Upper lobe of right lung (tissue), 1 donor: ENCODE results near the gene CNBD2. TPM values are rescaled to one million over a fixed set of nuclear protein-coding genes. Genes with fewer than 3 reads are reported as not detected.
"Not testable (repeated sequence)": the region's sequence is repeated elsewhere in the genome, so short reads cannot be mapped to it uniquely, and the experiment has no call there.

Experiments used
- ATAC-seq: fragments of 200-7000 bp; cut with Tn5 transposase; one replicate; pipeline ENCODE4 v1.9.1; 2020; ENCODE audit warnings: mild to moderate bottlenecking, moderate library complexity
- DNase-seq: peaks from one replicate; pipeline ENCODE4 v3.0.0-alpha.2; 2020
- H3K27ac ChIP-seq: fragments of 200-600 bp; one replicate; pipeline ENCODE4 v1.8.0; 2022
- H3K27me3 ChIP-seq: fragments of 200-600 bp; one replicate; pipeline ENCODE4 v1.8.0; 2022; ENCODE audit warnings: mild to moderate bottlenecking
- H3K36me3 ChIP-seq: fragments of 200-600 bp; one replicate; pipeline ENCODE4 v1.8.0; 2022
- H3K4me1 ChIP-seq: fragments of 200-600 bp; one replicate; pipeline ENCODE4 v1.8.0; 2022
- H3K4me3 ChIP-seq: fragments of 200-600 bp; one replicate; pipeline ENCODE4 v1.8.0; 2022; ENCODE audit warnings: mild to moderate bottlenecking
- H3K9me3 ChIP-seq: fragments of 200-600 bp; one replicate; pipeline ENCODE4 v1.8.0; 2022
- CTCF ChIP-seq: fragments of 200-600 bp; IDR thresholded peaks from one replicate; pipeline ENCODE4 v1.8.0; 2022; ENCODE audit warnings: antibody characterized with exemption
- intact Hi-C: fragments of 100-400 bp; cut with DNase I; formaldehyde crosslinking; loops from one replicate; pipeline ENCODE4 v1.11.0; 2022
- total RNA-seq: library from RNA; stranded (reverse); fragmentation: NEBNext Ultra II Directional; extraction: Animal tissue kit (Norgen Biotek cat#: 25700); gene quantifications from one replicate; pipeline ENCODE4 v1.2.1, GENCODE V29; 2021
- donor health status: DM: no; HTN: yes; CAD: no; lungs with severe emphysema.

The CNBD2 gene
- total RNA-seq, 1 donor from 2014 or later, result 3.4 TPM

- peak; percentile 84 for DNase-seq
- ATAC-seq, result peak; percentile 96
- Histone ChIP-seq H3K27ac (peak overlapping the region; percentile 73), H3K4me3 (no peak overlapping the region), H3K36me3 (no peaks in the 10 kb centered on the region), H3K27me3 (no peaks in the 10 kb centered on the region), H3K9me3 (no peaks in the 10 kb centered on the region), H3K4me1 (peaks cover 19% of the 10 kb centered on the region)
- intact Hi-C loops, result no loop called here
- no peak for TF ChIP-seq CTCF
Observed at GRCh38 chr20:36017048-36017951, 48.9 kb downstream of the CNBD2 start.

GRCh38 chr20:36018208-36018988, 50.0 kb downstream of the CNBD2 start:
- no peaks in the 10 kb centered on the region for H3K9me3 ChIP-seq
- no peaks in the 10 kb centered on the region for H3K27me3 ChIP-seq
- DNase-seq (no peak), ATAC-seq (peak; percentile 29)
- no peaks in the 10 kb centered on the region for H3K36me3 ChIP-seq
- intact Hi-C loops, result no loop called here
- no peak overlapping the region for H3K4me3 ChIP-seq
- no peak for TF ChIP-seq CTCF
- H3K4me1 ChIP-seq, result peaks cover 19% of the 10 kb centered on the region
- peak overlapping the region; percentile 73 for H3K27ac ChIP-seq

DNA sequence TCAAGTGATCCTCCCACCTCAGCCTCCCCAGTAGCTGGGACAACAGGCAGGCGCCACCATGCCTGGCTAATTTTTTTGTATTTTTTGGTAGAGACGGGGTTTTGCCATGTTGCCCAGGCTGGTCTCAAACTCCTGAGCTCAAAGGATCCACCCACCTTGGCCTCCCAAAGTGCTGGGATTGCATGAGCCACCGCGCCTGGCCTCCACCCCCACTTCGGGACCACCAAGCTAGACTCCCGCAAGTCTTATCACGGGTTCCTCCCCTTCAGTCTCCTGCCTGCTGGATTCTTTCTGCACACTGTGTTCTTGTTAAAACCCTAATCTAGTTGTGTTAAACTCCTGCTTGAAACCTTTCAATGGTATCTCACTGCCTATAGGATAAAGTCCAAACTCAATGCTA, 57.7 kb downstream of the CNBD2 start:
- H3K9me3 ChIP-seq, intact Hi-C loops, H3K36me3 ChIP-seq, H3K27ac ChIP-seq, H3K4me3 ChIP-seq, H3K4me1 ChIP-seq, ATAC-seq, H3K27me3 ChIP-seq, DNase-seq: not testable (repeated sequence)

- no peaks in the 10 kb centered on the region for H3K27me3 ChIP-seq
- no peak for DNase-seq
- H3K27ac ChIP-seq, result no peak overlapping the region
Observed at GRCh38 chr20:36028106-36028808, 59.9 kb downstream of the CNBD2 start.

DNA sequence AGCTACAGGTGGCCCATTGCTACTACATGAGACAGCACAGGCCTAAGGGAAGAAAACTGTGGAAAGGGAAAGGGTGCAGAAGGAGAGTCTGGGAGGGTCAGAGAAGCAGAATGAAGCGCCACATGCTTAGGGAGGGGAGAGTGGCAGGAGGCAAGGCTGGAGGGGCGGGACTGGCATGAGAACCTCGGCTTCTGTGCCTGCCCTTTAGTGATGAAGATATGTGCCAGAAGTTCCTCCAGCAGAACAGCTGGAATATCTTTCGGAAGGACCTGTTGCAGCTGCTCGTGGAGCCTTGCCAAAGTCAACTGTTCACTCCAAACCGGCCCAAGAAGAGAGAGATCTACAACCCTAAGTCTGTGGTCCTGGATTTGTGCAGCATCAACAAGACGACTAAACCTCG, 61.8 kb downstream of the CNBD2 start:
- Histone ChIP-seq H3K36me3 (no peaks in the 10 kb centered on the region), H3K9me3 (no peaks in the 10 kb centered on the region), H3K4me3 (no peak overlapping the region), H3K27me3 (no peaks in the 10 kb centered on the region), H3K4me1 (peaks cover 9% of the 10 kb centered on the region), H3K27ac (no peak overlapping the region)
- no peak for DNase-seq
- TF ChIP-seq CTCF, result no peak
- ATAC-seq, result peak; percentile 32
- intact Hi-C loops, result no loop called here

More at GRCh38 chr20:36028106-36028808, 59.9 kb downstream of the CNBD2 start:
- no peaks in the 10 kb centered on the region for H3K36me3 ChIP-seq
- ATAC-seq, result no peak
- H3K4me1 ChIP-seq, result peaks cover 9% of the 10 kb centered on the region
- intact Hi-C loops, result no loop called here
- TF ChIP-seq CTCF, result no peak
- no peaks in the 10 kb centered on the region for H3K9me3 ChIP-seq
- no peak overlapping the region for H3K4me3 ChIP-seq
